ENCODE measurements around the gene PIGK.

GRCh38 chr1:77134359-77134758 is 84.9 kb downstream of the PIGK start:
- TF ChIP-seq GATA3 (IDR thresholded peaks at IDR 0.05; ENCODE audit: low read depth, low read length): no peak
- no peak for TF ChIP-seq GATA2 (IDR thresholded peaks at IDR 0.05; ENCODE audit: low read depth, low read length)

Measured in SH-SY5Y (cell line).